A549 treated with DMSO at 1 μM for 4 hours (cell line): ENCODE measurements around the gene CDRT4. TPM values are rescaled to one million over a fixed set of nuclear protein-coding genes. Genes with fewer than 3 reads are reported as not detected.

Source experiments
- total RNA-seq: library from RNA; stranded (reverse); fragments of 200-300 nt; extraction: Qiagen RNA extraction; gene quantifications from 5 replicates; pipeline ENCODE4 v1.2.3, GENCODE V29; 2022; ENCODE audit warnings: low read depth

The CDRT4 gene
- 0.61 to 1.5 TPM (median 0.66 TPM) in 5 replicates for total RNA-seq

DNA sequence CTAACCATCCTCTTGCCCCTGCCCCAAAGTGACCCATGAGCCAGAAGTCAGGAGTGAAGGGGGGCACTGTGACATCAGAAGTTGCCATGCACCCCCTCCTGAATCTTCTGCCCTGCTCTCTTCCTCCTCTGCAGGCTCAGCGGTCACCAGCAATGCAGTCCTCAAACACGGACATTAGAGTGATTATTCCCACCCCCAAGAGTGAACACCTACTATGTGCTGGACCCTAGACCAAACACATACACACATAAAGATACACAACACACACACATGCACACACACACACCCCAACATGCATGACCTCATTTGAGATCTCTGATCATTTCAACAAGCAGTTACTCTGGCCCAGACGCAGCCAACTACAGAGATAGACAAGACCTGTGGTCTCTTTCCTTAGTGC, at the start of gene CDRT4:
TSS of gene CDRT4 (minus strand) at position 30 of the 400 bp plus-strand sequence. CDS start 27,383 bp downstream, outside the sequence.

Other genes with a start within 250 kb of the CDRT4 start
- gene PMP22, start 202.3 kb downstream of the CDRT4 start, total RNA-seq: 285 to 327 TPM (median 322 TPM) in 5 replicates
- gene TEKT3, start 126.0 kb downstream of the CDRT4 start, total RNA-seq: 0.13 to 0.23 TPM (median 0.18 TPM) in 4 of 5 replicates, not detected in the other
- 6.9 to 11.5 TPM (median 10.6 TPM) in 5 replicates for gene TVP23C, start 95.9 kb upstream of the CDRT4 start, total RNA-seq
- 2.8 to 4.9 TPM (median 3.6 TPM) in 5 replicates for gene FBXW10B, start 152.1 kb upstream of the CDRT4 start, total RNA-seq
- gene TRIM16, start 216.7 kb upstream of the CDRT4 start, total RNA-seq: 242 to 294 TPM (median 262 TPM) in 5 replicates
- 27.1 to 41.0 TPM (median 33.6 TPM) in 5 replicates for gene ZNF286A, start 232.1 kb upstream of the CDRT4 start, total RNA-seq